Left lung (tissue), 10 donors: ENCODE results near the gene ANKLE2. TPM values are rescaled to one million over a fixed set of nuclear protein-coding genes. Genes with fewer than 3 reads are reported as not detected.

ENCODE experiments used
- ATAC-seq: fragments of 200-7000 bp; cut with Tn5 transposase; one replicate; pipeline ENCODE4 v1.9.1; 2020; ENCODE audit warnings: moderate library complexity
- DNase-seq, 4 donors: peaks; one replicate each; pipeline ENCODE4 v3.0.0-alpha.2; 2013 to 2020
- H3K27ac ChIP-seq, 2 donors: fragments of 200-600 bp; sonication (generic) in 1 of 2; one replicate each; pipeline versions ENCODE4 v1.5.0 to v1.8.0; 2020 to 2021
- H3K27me3 ChIP-seq, 2 donors: fragments of 200-600 bp; sonication (generic) in 1 of 2; one replicate each; pipeline versions ENCODE4 v1.5.0 to v1.8.0; 2020 to 2021
- H3K36me3 ChIP-seq, 2 donors: fragments of 200-600 bp; sonication (generic) in 1 of 2; one replicate each; pipeline versions ENCODE4 v1.5.0 to v1.8.0; 2020 to 2021
- H3K4me1 ChIP-seq, 2 donors: fragments of 200-600 bp; one replicate each; pipeline ENCODE4 v1.8.0; 2021
- H3K4me3 ChIP-seq, 2 donors: fragments of 200-600 bp; sonication (generic) in 1 of 2; one replicate each; pipeline versions ENCODE4 v1.5.0 to v1.8.0; 2020 to 2021; ENCODE audit warnings: mild to moderate bottlenecking in 1 of 2
- H3K9me3 ChIP-seq, 2 donors: fragments of 200-600 bp; sonication (generic) in 1 of 2; one replicate each; pipeline versions ENCODE4 v1.5.0 to v1.8.0; 2020 to 2021
- intact Hi-C, 2 donors: fragments of 100-400 bp; cut with DNase I; formaldehyde crosslinking; loops; one replicate each; pipeline versions ENCODE4 v1.11.2 to v1.14.2; 2022
- polyA plus RNA-seq, 6 donors: library from polyadenylated mRNA; unstranded; fragments of 120-200 nt; gene quantifications; one replicate each; pipeline ENCODE4 v1.2.1, GENCODE V29; 2013; ENCODE audit not compliant: insufficient read length in 6 of 6
- total RNA-seq, 2 donors: library from RNA; stranded (reverse); fragmentation: NEBNext Ultra II Directional; extraction: Animal tissue kit (Norgen Biotek cat#: 25700); gene quantifications; one replicate each; pipeline ENCODE4 v1.2.1, GENCODE V29; 2021
- TF ChIP-seq, protein P1 (sequence below), 2 donors: fragments of 200-600 bp; sonication (generic) in 1 of 2; IDR thresholded peaks; one replicate each; pipeline versions ENCODE4 v1.5.0 to v1.8.0; 2021; ENCODE audit warnings: antibody characterized with exemption in 2 of 2
- donor health status: DM: no; HTN: yes; CAD: no.
- donor health status: DM: no; HTN: no; CAD: no.

Gene ANKLE2
- total and polyA plus RNA-seq, 8 donors = 59.3 to 84.9 (median 78.1) TPM

DNA sequence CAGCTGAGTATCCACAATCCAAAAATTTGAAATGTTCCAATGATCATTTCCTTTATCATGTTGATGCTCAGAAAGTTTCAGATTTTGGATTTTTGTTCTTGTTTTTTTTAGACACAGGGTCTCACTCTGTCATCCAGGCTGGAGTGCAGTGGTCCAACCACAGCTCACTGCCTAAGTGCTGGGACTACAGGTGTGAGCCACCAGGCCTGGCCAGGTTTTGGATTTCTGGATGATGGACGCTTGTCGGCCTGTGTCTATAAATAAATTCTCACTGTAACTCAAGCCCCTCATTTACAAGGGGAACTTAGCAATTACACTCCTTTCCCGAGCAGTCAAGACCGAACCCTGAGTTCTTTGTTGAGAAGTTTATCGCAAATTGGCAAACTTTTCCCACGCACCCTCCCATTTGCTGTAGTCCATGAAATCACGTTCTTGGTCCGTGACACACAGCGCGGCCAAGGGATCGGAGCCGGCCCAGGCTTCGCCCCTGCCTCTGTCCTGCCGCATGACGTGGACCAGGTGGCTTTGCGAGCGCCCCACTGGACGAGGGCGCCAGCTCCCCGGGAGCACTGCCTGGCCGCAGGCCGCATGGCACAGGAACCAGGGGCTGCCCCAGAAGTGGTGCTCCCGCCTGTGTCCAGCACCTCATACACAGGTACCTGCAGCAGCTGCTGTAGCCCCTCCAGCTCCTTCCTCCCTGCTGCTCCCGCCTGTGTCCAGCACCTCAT, 14.0 kb upstream of the ANKLE2 start:
- intact Hi-C loops = no loop called here

DNA sequence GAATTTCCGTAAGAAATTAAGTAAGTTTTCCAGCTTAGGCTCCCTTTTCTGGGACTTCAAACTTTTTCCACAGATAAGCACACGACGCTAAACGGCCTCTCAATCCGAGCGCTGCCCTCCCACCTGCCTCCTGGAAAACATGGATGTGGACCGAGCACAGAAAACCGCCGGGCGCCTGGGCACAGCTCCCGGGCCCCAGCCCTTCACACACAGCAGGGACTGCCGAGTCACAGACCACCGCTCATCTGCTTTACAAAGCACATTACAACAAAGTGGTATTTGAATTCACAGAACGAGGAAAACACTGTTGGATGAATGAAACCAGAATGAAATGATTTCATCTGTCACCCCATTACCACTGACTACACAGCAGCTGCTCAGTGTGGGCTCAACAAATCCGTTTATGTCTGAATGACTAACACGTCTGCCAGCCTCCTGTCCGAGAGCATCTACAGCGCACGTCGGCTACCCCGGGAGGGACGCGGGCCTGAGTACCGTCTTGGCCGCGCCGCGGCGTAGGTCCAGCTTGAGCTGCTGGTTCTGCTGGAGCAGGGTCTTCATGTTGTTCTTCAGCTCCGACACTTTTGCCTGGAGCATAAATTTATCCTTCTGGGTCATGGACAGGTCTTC, 13.1 kb upstream of the ANKLE2 start:
- H3K4me1 ChIP-seq = peaks cover 0 to 22% of the 10 kb centered on the region in 2 donors
- H3K9me3 ChIP-seq = no peaks in the 10 kb centered on the region
- peaks cover 0 to 99% of the 10 kb centered on the region in 2 donors for H3K36me3 ChIP-seq
- no peak overlapping the region for H3K27ac ChIP-seq
- DNase-seq = peak in 1 of 4 donors; percentile 75
- no peak for ATAC-seq
- intact Hi-C loops = no loop called here
- H3K4me3 ChIP-seq = no peak overlapping the region
- no peaks in the 10 kb centered on the region for H3K27me3 ChIP-seq
- TF ChIP-seq, protein P1, sequence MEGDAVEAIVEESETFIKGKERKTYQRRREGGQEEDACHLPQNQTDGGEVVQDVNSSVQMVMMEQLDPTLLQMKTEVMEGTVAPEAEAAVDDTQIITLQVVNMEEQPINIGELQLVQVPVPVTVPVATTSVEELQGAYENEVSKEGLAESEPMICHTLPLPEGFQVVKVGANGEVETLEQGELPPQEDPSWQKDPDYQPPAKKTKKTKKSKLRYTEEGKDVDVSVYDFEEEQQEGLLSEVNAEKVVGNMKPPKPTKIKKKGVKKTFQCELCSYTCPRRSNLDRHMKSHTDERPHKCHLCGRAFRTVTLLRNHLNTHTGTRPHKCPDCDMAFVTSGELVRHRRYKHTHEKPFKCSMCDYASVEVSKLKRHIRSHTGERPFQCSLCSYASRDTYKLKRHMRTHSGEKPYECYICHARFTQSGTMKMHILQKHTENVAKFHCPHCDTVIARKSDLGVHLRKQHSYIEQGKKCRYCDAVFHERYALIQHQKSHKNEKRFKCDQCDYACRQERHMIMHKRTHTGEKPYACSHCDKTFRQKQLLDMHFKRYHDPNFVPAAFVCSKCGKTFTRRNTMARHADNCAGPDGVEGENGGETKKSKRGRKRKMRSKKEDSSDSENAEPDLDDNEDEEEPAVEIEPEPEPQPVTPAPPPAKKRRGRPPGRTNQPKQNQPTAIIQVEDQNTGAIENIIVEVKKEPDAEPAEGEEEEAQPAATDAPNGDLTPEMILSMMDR (IDR thresholded peaks at IDR 0.05) = no peak

More for the DNA sequence above, 14.0 kb upstream of the ANKLE2 start:
- Histone ChIP-seq H3K9me3 (no peaks in the 10 kb centered on the region), H3K27me3 (no peaks in the 10 kb centered on the region), H3K4me3 (no peak overlapping the region), H3K27ac (no peak overlapping the region), H3K4me1 (peaks cover 0 to 13% of the 10 kb centered on the region in 2 donors), H3K36me3 (peaks cover 0 to 100% of the 10 kb centered on the region in 2 donors)
- ATAC-seq (no peak), DNase-seq (peak in 1 of 4 donors; percentile 70)
- TF ChIP-seq, protein P1 (IDR thresholded peaks at IDR 0.05) = no peak

DNA sequence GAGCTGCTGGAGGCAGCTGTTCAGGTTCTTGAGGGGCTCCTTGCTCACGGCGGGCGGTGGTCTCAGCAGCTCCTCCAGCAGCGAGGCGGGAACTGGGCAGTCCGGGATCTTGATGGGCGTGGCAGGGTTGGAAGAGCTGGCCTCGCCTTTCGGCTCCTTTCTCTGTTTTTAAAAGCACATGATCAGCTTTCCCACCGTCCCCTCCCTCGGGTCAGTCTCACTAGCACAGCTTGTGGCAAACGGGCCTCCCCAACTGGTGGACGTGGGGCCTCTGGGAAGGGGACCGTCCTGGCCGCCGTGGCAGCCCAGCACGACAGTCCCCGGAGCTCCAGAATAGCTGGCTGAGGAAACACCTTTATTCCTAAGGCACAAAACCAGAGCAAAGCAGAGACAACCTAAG, 12.5 kb upstream of the ANKLE2 start:
- Histone ChIP-seq H3K9me3 (no peaks in the 10 kb centered on the region), H3K4me1 (peaks cover 0 to 28% of the 10 kb centered on the region in 2 donors), H3K4me3 (no peak overlapping the region), H3K27ac (no peak overlapping the region), H3K27me3 (no peaks in the 10 kb centered on the region), H3K36me3 (peaks cover 0 to 99% of the 10 kb centered on the region in 2 donors)
- TF ChIP-seq, protein P1 (IDR thresholded peaks at IDR 0.05) = no peak
- intact Hi-C loops = no loop called here
- DNase-seq (peak in 1 of 4 donors; percentile 65), ATAC-seq (no peak)

DNA sequence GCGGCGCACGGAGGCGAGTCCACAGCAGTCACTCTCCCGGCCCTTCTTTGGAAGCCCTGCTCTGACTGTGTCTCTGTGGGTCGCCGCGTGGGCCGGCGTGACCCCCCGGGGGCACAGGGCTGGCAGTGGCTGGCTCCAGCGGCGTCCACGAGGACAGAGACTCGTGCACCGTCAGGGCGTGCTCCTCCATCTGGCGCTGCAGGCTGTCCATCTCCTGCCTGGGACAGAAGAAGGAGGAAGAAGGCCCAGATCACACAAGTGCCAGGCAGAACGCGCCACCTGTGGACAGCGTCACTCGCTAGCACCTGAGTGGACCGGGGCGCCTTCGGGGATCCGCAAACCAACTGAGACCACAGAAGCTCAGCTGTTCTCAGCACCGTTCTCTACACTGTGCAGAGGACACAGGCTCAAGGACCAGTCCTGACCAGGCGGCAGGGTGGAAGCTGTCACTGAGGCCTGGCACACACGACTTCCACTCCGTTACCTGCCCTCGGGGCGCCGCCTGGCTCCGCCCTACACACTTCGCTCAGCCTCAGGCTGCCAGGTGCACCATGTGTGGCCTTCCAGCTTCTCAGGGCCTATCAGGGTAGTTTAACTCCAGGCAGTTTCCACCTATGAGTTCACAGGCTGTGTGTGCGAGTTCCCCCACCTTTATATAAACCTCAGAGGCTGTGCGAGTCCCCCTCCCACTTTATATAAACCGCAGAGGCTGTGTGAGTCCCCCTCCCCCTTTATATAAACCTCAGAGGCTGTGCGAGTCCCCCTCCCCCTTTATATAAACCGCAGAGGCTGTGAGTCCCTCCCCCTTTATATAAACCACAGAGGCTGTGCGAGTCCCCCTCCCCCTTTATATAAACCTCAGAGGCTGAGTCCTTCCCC, 11.7 kb upstream of the ANKLE2 start:
- TF ChIP-seq, protein P1 (IDR thresholded peaks at IDR 0.05) = no peak
- no peak for ATAC-seq
- Histone ChIP-seq H3K27ac (peak overlapping the region in 1 of 2 donors; percentile 37), H3K9me3 (no peaks in the 10 kb centered on the region), H3K27me3 (no peaks in the 10 kb centered on the region), H3K4me3 (no peak overlapping the region), H3K4me1 (peaks cover 0 to 37% of the 10 kb centered on the region in 2 donors), H3K36me3 (peaks cover 0 to 92% of the 10 kb centered on the region in 2 donors)
- DNase-seq = no peak
- intact Hi-C loops = no loop called here
